PC-9 (cell line): ENCODE data around the gene CLEC16A. TPM values are rescaled to one million over a fixed set of nuclear protein-coding genes. Genes with fewer than 3 reads are reported as not detected.
A peak's percentile ranks its signal among the peaks of the same experiment; 100 is the strongest.

Experiments
- BruUV-seq: library from RNA; stranded (reverse); fragments of 400-500 nt; replicated peaks from 2 replicates; lab custom pipeline; 2021; lab: Mats Ljungman, UMichigan
- CTCF ChIA-PET: fragments of 300-600 bp; sonication (Branson Sonifier 250); formaldehyde crosslinking; loops from one replicate; lab custom pipeline; 2022; ENCODE audit warnings: antibody characterized with exemption; lab: Charles Lee
- POLR2A ChIA-PET: fragments of 300-600 bp; sonication (Branson Sonifier 250); formaldehyde crosslinking; loops from one replicate; lab custom pipeline; 2022; ENCODE audit warnings: antibody characterized with exemption; ENCODE audit not compliant: unreplicated experiment; lab: Charles Lee
- DNase-seq, 2 experiments: peaks; one replicate each; pipeline versions ENCODE4 v3.0.0 to v3.0.0-alpha.2; 2015 to 2022; ENCODE audit warnings: mixed read lengths in 1 of 2
- H2AFZ ChIP-seq: fragments of 200-600 bp; sonication (generic); 2 replicates; pipeline ENCODE4 v1.8.1; 2017; ENCODE audit warnings: antibody characterized with exemption
- H3F3A ChIP-seq: fragments of 200-600 bp; sonication (generic); 2 replicates; pipeline ENCODE4 v1.8.1; 2017; ENCODE audit warnings: antibody characterized with exemption, mild to moderate bottlenecking, low read depth; ENCODE audit not compliant: insufficient read depth
- H3K27ac ChIP-seq: fragments of 200-600 bp; sonication (generic); 2 replicates; pipeline ENCODE4 v1.6.1; 2016; ENCODE audit warnings: mixed run types
- H3K27me3 ChIP-seq: fragments of 200-600 bp; sonication (generic); 2 replicates; pipeline ENCODE4 v1.6.1; 2016; ENCODE audit warnings: low read depth, mixed run types; ENCODE audit not compliant: insufficient read depth
- H3K36me3 ChIP-seq: fragments of 200-600 bp; sonication (generic); 2 replicates; pipeline ENCODE4 v1.6.1; 2016; ENCODE audit warnings: low read depth, mixed run types
- H3K4me1 ChIP-seq: fragments of 200-600 bp; sonication (generic); replicated peaks from 2 replicates; pipeline ENCODE4 v1.6.1; 2016; ENCODE audit warnings: mixed run types; ENCODE audit not compliant: insufficient read depth
- H3K4me2 ChIP-seq: fragments of 200-600 bp; sonication (generic); 2 replicates; pipeline ENCODE4 v1.6.1; 2017; ENCODE audit warnings: mixed run types
- H3K4me3 ChIP-seq: fragments of 200-600 bp; sonication (generic); 2 replicates; pipeline ENCODE4 v1.6.1; 2016; ENCODE audit warnings: mixed run types
- H3K79me2 ChIP-seq: fragments of 200-600 bp; sonication (generic); 2 replicates; pipeline ENCODE4 v1.6.1; 2017; ENCODE audit warnings: low read depth, mixed run types
- H3K9me2 ChIP-seq: fragments of 200-600 bp; sonication (generic); 2 replicates; pipeline ENCODE4 v1.8.1; 2017; ENCODE audit warnings: mild to moderate bottlenecking; ENCODE audit not compliant: insufficient read depth
- H3K9me3 ChIP-seq: fragments of 200-600 bp; sonication (generic); 2 replicates; pipeline ENCODE4 v1.8.1; 2016; ENCODE audit warnings: low read depth; ENCODE audit not compliant: insufficient read depth
- H4K20me1 ChIP-seq: fragments of 200-600 bp; sonication (generic); 2 replicates; pipeline ENCODE4 v1.8.1; 2017; ENCODE audit not compliant: insufficient read depth
- EZH2 ChIP-seq: fragments of 200-600 bp; sonication (generic); IDR thresholded peaks from 2 replicates; pipeline ENCODE4 v1.8.0; 2017; ENCODE audit warnings: antibody characterized with exemption, low read depth
- intact Hi-C: fragments of 100-400 bp; cut with micrococcal nuclease; formaldehyde crosslinking; loops from one replicate; pipeline ENCODE4 v1.10.0; 2022; ENCODE audit not compliant: unreplicated experiment
- total RNA-seq: library from RNA; stranded (reverse); gene quantifications from 2 replicates; pipeline ENCODE4 v1.2.3, GENCODE V29; 2021
- TF ChIP-seq, protein P1 (sequence below): fragments of 200-600 bp; sonication (generic); conservative IDR thresholded peaks from 2 replicates; pipeline ENCODE4 v1.6.1; 2017; ENCODE audit warnings: mixed run types, antibody characterized with exemption, mild to moderate bottlenecking, moderate library complexity

The CLEC16A gene
- total RNA-seq, 1 experiment from 2014 or later = 34.9 TPM

DNA sequence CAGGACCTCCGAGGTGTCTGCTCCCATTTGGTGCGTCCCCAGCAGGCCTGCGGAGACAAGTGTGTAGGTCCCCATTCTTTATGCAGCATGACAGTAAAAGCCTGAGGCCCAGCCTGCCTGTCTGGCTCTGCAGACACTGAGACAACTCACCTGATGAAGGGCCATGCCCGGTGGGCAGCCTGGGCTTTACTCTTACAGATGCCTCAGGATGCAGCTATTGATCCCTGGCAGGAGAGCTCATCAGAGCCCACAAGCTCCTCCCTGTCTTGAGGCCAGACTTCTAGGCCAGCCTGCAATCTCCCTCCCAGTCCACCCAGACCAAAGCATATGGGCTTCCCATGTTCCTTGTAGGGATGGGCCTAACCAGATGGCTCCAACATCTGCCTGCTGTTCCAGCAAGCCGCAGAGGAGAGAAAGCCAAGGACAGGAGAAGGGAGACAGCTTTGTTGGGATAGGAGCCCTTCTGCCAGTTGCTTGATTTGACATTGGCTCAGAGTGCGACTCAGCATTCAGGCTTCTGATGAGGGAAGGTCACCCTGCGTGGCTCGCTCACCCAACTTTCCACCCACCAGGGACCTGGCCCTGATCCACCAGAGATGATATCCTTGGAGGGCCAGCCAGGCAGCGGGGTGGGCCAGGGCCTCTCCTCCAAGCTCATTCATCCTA is 224.2 kb downstream of the CLEC16A start:
- BruUV-seq = no TSS peak
- Histone ChIP-seq H3K36me3 (no peaks in the 10 kb centered on the region), H3K27me3 (no peaks in the 10 kb centered on the region), H3F3A (peaks cover 12% of the 10 kb centered on the region), H4K20me1 (no peaks in the 10 kb centered on the region), H3K4me2 (no peak overlapping the region), H3K9me2 (no peaks in the 10 kb centered on the region), H3K9me3 (no peaks in the 10 kb centered on the region), H3K4me3 (no peak overlapping the region), H3K79me2 (no peaks in the 10 kb centered on the region), H2AFZ (no peak overlapping the region), H3K27ac (no peak overlapping the region), H3K4me1 (peaks cover 8% of the 10 kb centered on the region)
- ChIA-PET CTCF (no interaction called here), POLR2A (no interaction called here)
- DNase-seq = peak in 1 of 2 experiments; percentile 31
- intact Hi-C loops = no loop called here
- TF ChIP-seq, protein P1, sequence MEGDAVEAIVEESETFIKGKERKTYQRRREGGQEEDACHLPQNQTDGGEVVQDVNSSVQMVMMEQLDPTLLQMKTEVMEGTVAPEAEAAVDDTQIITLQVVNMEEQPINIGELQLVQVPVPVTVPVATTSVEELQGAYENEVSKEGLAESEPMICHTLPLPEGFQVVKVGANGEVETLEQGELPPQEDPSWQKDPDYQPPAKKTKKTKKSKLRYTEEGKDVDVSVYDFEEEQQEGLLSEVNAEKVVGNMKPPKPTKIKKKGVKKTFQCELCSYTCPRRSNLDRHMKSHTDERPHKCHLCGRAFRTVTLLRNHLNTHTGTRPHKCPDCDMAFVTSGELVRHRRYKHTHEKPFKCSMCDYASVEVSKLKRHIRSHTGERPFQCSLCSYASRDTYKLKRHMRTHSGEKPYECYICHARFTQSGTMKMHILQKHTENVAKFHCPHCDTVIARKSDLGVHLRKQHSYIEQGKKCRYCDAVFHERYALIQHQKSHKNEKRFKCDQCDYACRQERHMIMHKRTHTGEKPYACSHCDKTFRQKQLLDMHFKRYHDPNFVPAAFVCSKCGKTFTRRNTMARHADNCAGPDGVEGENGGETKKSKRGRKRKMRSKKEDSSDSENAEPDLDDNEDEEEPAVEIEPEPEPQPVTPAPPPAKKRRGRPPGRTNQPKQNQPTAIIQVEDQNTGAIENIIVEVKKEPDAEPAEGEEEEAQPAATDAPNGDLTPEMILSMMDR = no peak

DNA sequence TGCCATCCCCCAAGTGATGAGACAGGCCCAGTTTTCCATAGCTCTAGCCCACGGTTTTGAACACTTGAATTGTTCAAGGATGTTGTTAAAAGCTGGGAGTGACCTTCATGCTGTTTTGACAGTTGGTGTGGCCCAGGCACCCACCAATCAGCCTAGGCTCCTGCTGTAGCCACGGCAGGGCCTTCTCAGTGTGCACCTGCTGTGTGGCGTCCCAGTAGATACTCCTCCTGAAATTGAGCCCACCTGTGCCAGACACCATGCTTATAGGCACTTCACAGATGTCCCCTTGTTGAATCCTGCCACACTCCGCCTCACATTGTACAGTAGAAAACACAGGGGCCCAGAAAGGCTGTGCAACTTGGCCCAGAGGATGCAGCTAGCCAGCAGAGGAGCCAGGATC is 225.3 kb downstream of the CLEC16A start:
- CTCF ChIA-PET = no interaction called here

DNA sequence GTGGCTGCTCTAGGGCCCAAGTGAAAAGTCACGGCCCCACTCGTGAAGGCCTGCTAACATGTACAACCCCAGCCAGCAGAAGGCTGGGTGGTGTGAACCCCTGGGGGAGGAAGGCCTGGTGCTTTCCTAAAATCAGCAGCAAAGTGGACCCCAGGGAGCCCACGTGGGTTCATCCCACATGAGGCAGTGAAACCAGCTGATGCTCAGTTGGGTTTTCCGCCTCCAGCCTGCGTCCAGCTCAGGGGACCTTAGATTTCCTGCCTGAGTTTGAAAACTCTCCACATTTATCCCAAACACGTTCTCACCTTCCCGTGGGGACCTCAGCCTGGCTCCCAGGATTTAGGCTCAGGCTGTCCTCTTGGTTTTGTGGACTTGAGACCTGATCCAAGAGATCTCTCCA is 225.8 kb downstream of the CLEC16A start:
- intact Hi-C loops = no loop called here
- POLR2A ChIA-PET = no interaction called here
- Histone ChIP-seq H3K9me2 (no peaks in the 10 kb centered on the region), H3K79me2 (no peaks in the 10 kb centered on the region), H3K4me3 (no peak overlapping the region), H3K4me1 (peaks cover 8% of the 10 kb centered on the region), H3K36me3 (no peaks in the 10 kb centered on the region), H3K9me3 (no peaks in the 10 kb centered on the region), H3F3A (peaks cover 12% of the 10 kb centered on the region), H4K20me1 (no peaks in the 10 kb centered on the region), H2AFZ (no peak overlapping the region), H3K27me3 (no peaks in the 10 kb centered on the region), H3K27ac (no peak overlapping the region), H3K4me2 (no peak overlapping the region)
- no TSS peak for BruUV-seq
- CTCF ChIA-PET = no interaction called here
- TF ChIP-seq, protein P1 = no peak
- no peak for TF ChIP-seq EZH2
- no peak for DNase-seq

More for the DNA sequence above, 225.3 kb downstream of the CLEC16A start:
- POLR2A ChIA-PET = interaction anchor here (0.7 kb wide), 1 partner anchor 60 kb away, joined by 11 read pairs; no protein-coding TSS in a partner anchor
- no peaks in the 10 kb centered on the region for H3K36me3 ChIP-seq
- H3K79me2 ChIP-seq = no peaks in the 10 kb centered on the region
- no peaks in the 10 kb centered on the region for H3K9me2 ChIP-seq
- DNase-seq = peak in 1 of 2 experiments; percentile 13
- H3K9me3 ChIP-seq = no peaks in the 10 kb centered on the region
- H3K27me3 ChIP-seq = no peaks in the 10 kb centered on the region
- intact Hi-C loops = no loop called here
- no peak overlapping the region for H3K4me3 ChIP-seq
- no peak overlapping the region for H3K4me2 ChIP-seq
- no peak for TF ChIP-seq EZH2
- TF ChIP-seq, protein P1 = no peak
- H2AFZ ChIP-seq = no peak overlapping the region
- H4K20me1 ChIP-seq = no peaks in the 10 kb centered on the region
- peaks cover 8% of the 10 kb centered on the region for H3K4me1 ChIP-seq
- H3F3A ChIP-seq = peaks cover 12% of the 10 kb centered on the region
- BruUV-seq = no TSS peak
- H3K27ac ChIP-seq = no peak overlapping the region
